ENCODE data around the gene CHRNG. TPM values are rescaled to one million over a fixed set of nuclear protein-coding genes. Genes with fewer than 3 reads are reported as not detected.

The CHRNG gene
- total and polyA plus RNA-seq, 2 donors from 2014 or later: not detected

DNA sequence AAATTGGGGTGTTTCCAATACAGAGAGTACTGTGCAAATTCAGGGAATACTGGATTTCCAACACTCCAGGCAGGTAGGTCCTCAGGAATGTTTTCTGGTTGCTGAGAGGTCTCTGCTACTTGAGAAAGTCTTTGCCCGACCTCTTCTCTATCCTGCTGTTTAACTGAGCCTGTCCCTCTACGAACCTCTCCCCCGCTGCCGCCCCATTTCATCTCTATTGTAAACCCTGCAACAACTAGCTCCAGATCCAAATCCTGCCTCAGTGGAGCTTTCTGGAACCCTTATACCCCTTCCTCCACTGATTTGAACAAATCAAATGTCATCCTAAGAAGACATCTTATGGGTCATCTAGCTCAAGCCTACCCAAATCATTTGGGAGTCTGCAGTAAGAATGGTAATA is 12.3 kb downstream of the CHRNG start:
- H3K27ac ChIP-seq (ENCODE audit: low read depth in 2 of 2, low read length in 2 of 2): peak overlapping the region; percentile 91 to 94
- peak overlapping the region in 2 of 3 donors; percentile 77 to 85 for H3K9ac ChIP-seq (ENCODE audit: low read length in 3 of 3)
- H3K4me1 ChIP-seq (ENCODE audit: control insufficient read depth in 2 of 3, insufficient read depth in 2 of 3, low read depth in 1 of 3, low read length in 3 of 3): peaks cover 0 to 22% (median 20%) of the 10 kb centered on the region in 3 donors
- TF ChIP-seq, protein P1, sequence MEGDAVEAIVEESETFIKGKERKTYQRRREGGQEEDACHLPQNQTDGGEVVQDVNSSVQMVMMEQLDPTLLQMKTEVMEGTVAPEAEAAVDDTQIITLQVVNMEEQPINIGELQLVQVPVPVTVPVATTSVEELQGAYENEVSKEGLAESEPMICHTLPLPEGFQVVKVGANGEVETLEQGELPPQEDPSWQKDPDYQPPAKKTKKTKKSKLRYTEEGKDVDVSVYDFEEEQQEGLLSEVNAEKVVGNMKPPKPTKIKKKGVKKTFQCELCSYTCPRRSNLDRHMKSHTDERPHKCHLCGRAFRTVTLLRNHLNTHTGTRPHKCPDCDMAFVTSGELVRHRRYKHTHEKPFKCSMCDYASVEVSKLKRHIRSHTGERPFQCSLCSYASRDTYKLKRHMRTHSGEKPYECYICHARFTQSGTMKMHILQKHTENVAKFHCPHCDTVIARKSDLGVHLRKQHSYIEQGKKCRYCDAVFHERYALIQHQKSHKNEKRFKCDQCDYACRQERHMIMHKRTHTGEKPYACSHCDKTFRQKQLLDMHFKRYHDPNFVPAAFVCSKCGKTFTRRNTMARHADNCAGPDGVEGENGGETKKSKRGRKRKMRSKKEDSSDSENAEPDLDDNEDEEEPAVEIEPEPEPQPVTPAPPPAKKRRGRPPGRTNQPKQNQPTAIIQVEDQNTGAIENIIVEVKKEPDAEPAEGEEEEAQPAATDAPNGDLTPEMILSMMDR (IDR thresholded peaks at IDR 0.05; ENCODE audit: borderline replicate concordance, extremely low read depth, insufficient read depth): no peak
- DNase-seq: no peak
- peak overlapping the region; percentile 71 to 99 (median 93) for H3K4me3 ChIP-seq (ENCODE audit: low read length in 3 of 3)
- intact Hi-C loops (cut with DNase I): no loop called here
- no peaks in the 10 kb centered on the region for H3K27me3 ChIP-seq (ENCODE audit: control insufficient read depth, insufficient read depth, low read length)
- H3K9me3 ChIP-seq (ENCODE audit: control insufficient read depth in 2 of 3, insufficient read depth in 1 of 3, low read length in 3 of 3): no peaks in the 10 kb centered on the region
- H3K36me3 ChIP-seq (ENCODE audit: control insufficient read depth in 2 of 3, insufficient read depth in 3 of 3, low read length in 3 of 3): peaks cover 0 to 5% (median 4%) of the 10 kb centered on the region in 3 donors
- FAIRE-seq: no peak

DNA sequence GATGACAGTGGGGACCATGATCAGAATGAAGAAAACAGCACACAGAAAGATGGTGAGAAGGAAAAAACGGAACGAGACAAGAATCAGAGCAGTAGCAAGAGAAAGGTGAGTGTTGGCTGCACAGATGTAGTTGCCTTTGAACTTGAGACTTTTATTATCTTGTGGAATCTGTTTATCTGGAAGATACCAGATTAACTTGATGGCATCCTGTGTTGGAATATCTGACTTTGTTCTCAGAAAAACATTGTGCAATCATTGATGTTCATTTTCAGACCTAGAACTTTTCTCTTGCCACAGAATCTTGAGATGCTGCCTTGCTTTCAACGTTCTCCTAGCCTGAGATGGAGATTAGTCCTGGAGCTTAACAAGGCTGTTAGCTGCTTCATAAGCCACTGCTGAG is 16.9 kb downstream of the CHRNG start:
- H3K27me3 ChIP-seq (ENCODE audit: control insufficient read depth, insufficient read depth, low read length): no peaks in the 10 kb centered on the region

DNA sequence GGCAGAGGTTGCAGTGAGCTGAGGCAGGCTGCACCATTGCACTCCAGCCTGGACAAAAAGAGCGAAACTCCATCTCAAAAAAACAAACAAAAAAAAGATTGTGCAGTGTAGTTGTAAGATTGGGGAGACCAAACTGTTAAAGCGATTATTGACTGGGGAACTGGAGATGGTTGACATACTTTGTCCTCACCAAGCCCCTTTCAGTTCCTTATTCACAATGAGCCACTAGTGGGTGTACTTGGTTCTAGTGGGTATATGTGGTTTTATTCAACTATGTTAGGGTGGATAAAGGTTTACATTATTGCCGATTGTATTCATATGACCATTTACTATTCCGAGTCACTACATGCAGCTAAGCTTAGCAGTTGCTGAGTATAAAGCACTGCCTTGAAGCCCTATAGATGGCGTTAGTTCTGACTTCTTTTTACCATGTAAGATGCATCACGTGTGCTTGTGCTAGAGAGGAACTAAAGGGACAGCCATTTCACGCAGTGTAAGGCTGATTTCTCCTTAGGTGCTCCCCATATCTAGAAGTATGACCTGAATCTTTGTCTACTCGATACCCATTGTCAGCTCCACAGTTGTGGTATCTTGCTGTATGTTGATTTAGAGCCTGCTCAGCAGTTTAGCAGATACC is 23.1 kb downstream of the CHRNG start:
- no peak overlapping the region for H3K9ac ChIP-seq (ENCODE audit: low read length in 3 of 3)
- FAIRE-seq (no peak), DNase-seq (no peak)
- no peaks in the 10 kb centered on the region for H3K9me3 ChIP-seq (ENCODE audit: control insufficient read depth in 2 of 3, insufficient read depth in 1 of 3, low read length in 3 of 3)
- no peak overlapping the region for H3K4me3 ChIP-seq (ENCODE audit: low read length in 3 of 3)
- TF ChIP-seq, protein P1 (IDR thresholded peaks at IDR 0.05; ENCODE audit: borderline replicate concordance, extremely low read depth, insufficient read depth): no peak
- intact Hi-C loops (cut with DNase I): no loop called here
- peaks cover 3 to 51% (median 27%) of the 10 kb centered on the region in 3 donors for H3K36me3 ChIP-seq (ENCODE audit: control insufficient read depth in 2 of 3, insufficient read depth in 3 of 3, low read length in 3 of 3)
- no peaks in the 10 kb centered on the region for H3K4me1 ChIP-seq (ENCODE audit: control insufficient read depth in 2 of 3, insufficient read depth in 2 of 3, low read depth in 1 of 3, low read length in 3 of 3)
- H3K27ac ChIP-seq (ENCODE audit: low read depth in 2 of 2, low read length in 2 of 2): no peak overlapping the region
- no peaks in the 10 kb centered on the region for H3K27me3 ChIP-seq (ENCODE audit: control insufficient read depth, insufficient read depth, low read length)

More for the DNA sequence above, 16.9 kb downstream of the CHRNG start:
- Histone ChIP-seq H3K36me3 (ENCODE audit: control insufficient read depth in 2 of 3, insufficient read depth in 3 of 3, low read length in 3 of 3) (peaks cover 7 to 25% (median 12%) of the 10 kb centered on the region in 3 donors), H3K9me3 (ENCODE audit: control insufficient read depth in 2 of 3, insufficient read depth in 1 of 3, low read length in 3 of 3) (no peaks in the 10 kb centered on the region), H3K27ac (ENCODE audit: low read depth in 2 of 2, low read length in 2 of 2) (no peak overlapping the region), H3K9ac (ENCODE audit: low read length in 3 of 3) (no peak overlapping the region), H3K4me1 (ENCODE audit: control insufficient read depth in 2 of 3, insufficient read depth in 2 of 3, low read depth in 1 of 3, low read length in 3 of 3) (peaks cover 0 to 21% (median 16%) of the 10 kb centered on the region in 3 donors), H3K4me3 (ENCODE audit: low read length in 3 of 3) (no peak overlapping the region)
- no peak for DNase-seq
- TF ChIP-seq, protein P1 (IDR thresholded peaks at IDR 0.05; ENCODE audit: borderline replicate concordance, extremely low read depth, insufficient read depth): no peak
- FAIRE-seq: no peak
- intact Hi-C loops (cut with DNase I): no loop called here

All from kidney (tissue), 14 donors.